Neural progenitor cell (in vitro differentiated cells): ENCODE results near the gene ITCH. TPM values are rescaled to one million over a fixed set of nuclear protein-coding genes. Genes with fewer than 3 reads are reported as not detected.

Experiments used
- DNase-seq: peaks from one replicate; pipeline ENCODE4 v3.0.0-alpha.2; 2016; ENCODE audit warnings: low spot score
- H2AFZ ChIP-seq: fragments of 200-600 bp; sonication (generic); replicated peaks from 2 replicates; pipeline ENCODE4 v1.6.1; 2016; ENCODE audit warnings: antibody characterized with exemption
- H3F3A ChIP-seq: fragments of 200-600 bp; sonication (generic); 2 replicates; pipeline ENCODE4 v1.6.1; 2016; ENCODE audit warnings: antibody characterized with exemption, low read depth
- H3K27ac ChIP-seq: fragments of 200-600 bp; sonication (generic); 2 replicates; pipeline ENCODE4 v1.5.1; 2016; ENCODE audit warnings: mild to moderate bottlenecking
- H3K27me3 ChIP-seq: fragments of 200-600 bp; sonication (generic); 2 replicates; pipeline ENCODE4 v1.6.1; 2016; ENCODE audit warnings: mild to moderate bottlenecking, moderate library complexity
- H3K36me3 ChIP-seq: fragments of 200-600 bp; sonication (generic); 2 replicates; pipeline ENCODE4 v1.5.1; 2016
- H3K4me1 ChIP-seq: fragments of 200-600 bp; sonication (generic); 2 replicates; pipeline ENCODE4 v1.6.1; 2016; ENCODE audit warnings: mixed run types
- H3K4me2 ChIP-seq: fragments of 200-600 bp; sonication (generic); 2 replicates; pipeline ENCODE4 v1.6.1; 2016
- H3K4me3 ChIP-seq: fragments of 200-600 bp; sonication (generic); 2 replicates; pipeline ENCODE4 v1.5.1; 2016
- H3K79me2 ChIP-seq: fragments of 200-600 bp; sonication (generic); 2 replicates; pipeline ENCODE4 v1.6.1; 2016; ENCODE audit warnings: low read depth
- H3K9ac ChIP-seq: fragments of 200-600 bp; sonication (generic); 2 replicates; pipeline ENCODE4 v1.6.1; 2016
- H3K9me3 ChIP-seq: fragments of 200-600 bp; sonication (generic); 2 replicates; pipeline ENCODE4 v1.5.1; 2016; ENCODE audit warnings: low read depth
- H4K20me1 ChIP-seq: fragments of 200-600 bp; sonication (generic); 2 replicates; pipeline ENCODE4 v1.6.1; 2016; ENCODE audit warnings: low read depth
- H3K27ac Mint-ChIP-seq: 3 replicates; pipeline ENCODE4 v1.8.0; 2021; ENCODE audit warnings: mixed read lengths
- H3K27me3 Mint-ChIP-seq: 2 replicates; pipeline ENCODE4 v1.8.0; 2022; ENCODE audit warnings: low read depth, mild to moderate bottlenecking, inconsistent platforms, moderate library complexity, mixed read lengths; ENCODE audit not compliant: insufficient read depth
- H3K36me3 Mint-ChIP-seq: 3 replicates; pipeline ENCODE4 v1.8.0; 2021; ENCODE audit warnings: mixed read lengths
- H3K4me1 Mint-ChIP-seq: 3 replicates; pipeline ENCODE4 v1.8.0; 2021; ENCODE audit warnings: mixed read lengths
- H3K4me3 Mint-ChIP-seq: 3 replicates; pipeline ENCODE4 v1.8.0; 2021; ENCODE audit warnings: mild to moderate bottlenecking, moderate library complexity, mixed read lengths
- H3K9me3 Mint-ChIP-seq: 3 replicates; pipeline ENCODE4 v1.8.0; 2020; ENCODE audit warnings: mixed read lengths
- EZH2 ChIP-seq: fragments of 200-600 bp; sonication (generic); IDR thresholded peaks from 2 replicates; pipeline ENCODE4 v1.6.1; 2017; ENCODE audit warnings: antibody characterized with exemption, mild to moderate bottlenecking, moderate library complexity
- EZH2phosphoT487 ChIP-seq: fragments of 200-600 bp; sonication (generic); IDR thresholded peaks from 2 replicates; pipeline ENCODE4 v1.6.1; 2017; ENCODE audit warnings: antibody characterized with exemption
- total RNA-seq: library from RNA; depleted of rRNA; stranded (reverse); fragments of >200 nt; gene quantifications from 2 replicates; pipeline ENCODE4 v1.2.3, GENCODE V29; 2015; ENCODE audit warnings: low replicate concordance
- TF ChIP-seq, protein P1 (sequence below): fragments of 200-600 bp; sonication (generic); IDR thresholded peaks from 2 replicates; pipeline ENCODE4 v1.5.1; 2017; ENCODE audit warnings: antibody characterized with exemption, mild to moderate bottlenecking

ITCH gene
- total RNA-seq, 1 donor from 2014 or later: 55.2 TPM

DNA sequence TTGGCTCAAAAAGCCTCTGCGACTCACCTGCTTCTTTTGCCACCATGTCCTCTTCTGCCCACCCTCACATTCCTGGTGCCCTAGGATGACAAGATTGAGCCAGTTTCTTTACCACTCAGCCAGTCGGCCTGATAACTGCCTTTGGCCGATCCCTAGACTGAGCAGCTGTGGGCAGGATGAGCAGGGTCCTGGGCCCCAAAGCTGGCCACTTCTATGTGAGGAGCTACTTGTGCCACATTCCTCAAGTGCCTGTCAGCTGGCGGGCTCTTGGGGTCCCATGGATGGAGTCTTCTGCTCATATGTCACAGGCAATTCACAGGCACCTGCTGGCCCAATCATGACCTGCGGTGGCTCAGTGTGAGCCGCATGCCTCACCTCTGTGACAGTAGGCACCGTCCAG is 169.7 kb downstream of the ITCH start:
- H2AFZ ChIP-seq: no peak overlapping the region
- peaks cover 54% of the 10 kb centered on the region for H4K20me1 ChIP-seq
- H3K9ac ChIP-seq: no peak overlapping the region
- H3K27me3 Mint-ChIP-seq: peaks cover 2% of the 10 kb centered on the region
- H3K9me3 Mint-ChIP-seq: no peaks in the 10 kb centered on the region
- DNase-seq: no peak
- H3K27me3 ChIP-seq: no peaks in the 10 kb centered on the region
- TF ChIP-seq, protein P1, sequence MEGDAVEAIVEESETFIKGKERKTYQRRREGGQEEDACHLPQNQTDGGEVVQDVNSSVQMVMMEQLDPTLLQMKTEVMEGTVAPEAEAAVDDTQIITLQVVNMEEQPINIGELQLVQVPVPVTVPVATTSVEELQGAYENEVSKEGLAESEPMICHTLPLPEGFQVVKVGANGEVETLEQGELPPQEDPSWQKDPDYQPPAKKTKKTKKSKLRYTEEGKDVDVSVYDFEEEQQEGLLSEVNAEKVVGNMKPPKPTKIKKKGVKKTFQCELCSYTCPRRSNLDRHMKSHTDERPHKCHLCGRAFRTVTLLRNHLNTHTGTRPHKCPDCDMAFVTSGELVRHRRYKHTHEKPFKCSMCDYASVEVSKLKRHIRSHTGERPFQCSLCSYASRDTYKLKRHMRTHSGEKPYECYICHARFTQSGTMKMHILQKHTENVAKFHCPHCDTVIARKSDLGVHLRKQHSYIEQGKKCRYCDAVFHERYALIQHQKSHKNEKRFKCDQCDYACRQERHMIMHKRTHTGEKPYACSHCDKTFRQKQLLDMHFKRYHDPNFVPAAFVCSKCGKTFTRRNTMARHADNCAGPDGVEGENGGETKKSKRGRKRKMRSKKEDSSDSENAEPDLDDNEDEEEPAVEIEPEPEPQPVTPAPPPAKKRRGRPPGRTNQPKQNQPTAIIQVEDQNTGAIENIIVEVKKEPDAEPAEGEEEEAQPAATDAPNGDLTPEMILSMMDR: no peak
- no peak for TF ChIP-seq EZH2
- TF ChIP-seq EZH2phosphoT487: no peak
- H3K4me3 ChIP-seq: no peak overlapping the region
- H3K36me3 ChIP-seq: no peaks in the 10 kb centered on the region
- H3K4me2 ChIP-seq: no peak overlapping the region
- H3K27ac Mint-ChIP-seq: no peak overlapping the region
- H3K9me3 ChIP-seq: no peaks in the 10 kb centered on the region
- H3K36me3 Mint-ChIP-seq: peaks cover 38% of the 10 kb centered on the region
- H3K4me3 Mint-ChIP-seq: no peak overlapping the region
- no peak overlapping the region for H3K27ac ChIP-seq
- no peaks in the 10 kb centered on the region for H3F3A ChIP-seq
- no peaks in the 10 kb centered on the region for H3K4me1 ChIP-seq
- H3K79me2 ChIP-seq: peaks cover 4% of the 10 kb centered on the region
- H3K4me1 Mint-ChIP-seq: peaks cover 19% of the 10 kb centered on the region

DNA sequence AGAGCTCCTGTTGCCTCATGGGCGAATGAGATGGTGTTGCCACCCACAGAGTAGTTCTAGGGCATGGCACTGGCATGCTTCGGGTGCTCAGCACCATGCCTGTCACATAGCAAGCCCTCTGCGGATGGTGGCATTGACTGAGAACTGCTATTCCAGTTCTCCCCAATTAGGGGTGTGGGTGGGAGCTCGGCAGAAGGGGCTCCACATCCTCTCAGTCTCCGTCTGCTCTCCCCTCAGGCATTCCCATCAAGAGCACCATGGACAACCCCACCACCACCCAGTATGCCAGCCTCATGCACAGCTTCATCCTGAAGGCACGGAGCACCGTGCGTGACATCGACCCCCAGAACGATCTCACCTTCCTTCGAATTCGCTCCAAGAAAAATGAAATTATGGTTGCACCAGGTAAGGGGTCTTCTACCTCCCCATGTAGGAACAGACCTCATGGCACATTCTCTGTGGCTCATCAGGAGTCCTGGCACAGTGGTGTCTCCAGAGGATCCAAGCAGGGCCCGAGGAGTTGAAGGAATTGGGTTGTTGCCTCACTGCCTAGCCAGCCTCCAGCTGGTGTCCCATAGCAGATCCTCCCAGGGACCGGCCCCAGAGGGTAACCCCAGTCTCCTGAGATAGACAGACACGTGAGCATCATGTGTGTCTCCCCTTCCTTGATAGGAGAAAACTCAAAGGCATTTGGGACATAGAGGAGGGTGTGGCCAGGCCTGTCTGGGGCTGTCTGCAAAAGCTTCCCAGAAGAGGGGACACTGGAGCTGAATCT is 171.5 kb downstream of the ITCH start:
- Histone ChIP-seq H4K20me1 (peaks cover 57% of the 10 kb centered on the region), H3K27me3 (no peaks in the 10 kb centered on the region), H3K4me1 (no peaks in the 10 kb centered on the region), H3K4me2 (no peak overlapping the region), H3K79me2 (peaks cover 4% of the 10 kb centered on the region), H3K36me3 (no peaks in the 10 kb centered on the region), H3F3A (peaks cover 3% of the 10 kb centered on the region), H2AFZ (no peak overlapping the region), H3K27ac (no peak overlapping the region), H3K9ac (no peak overlapping the region), H3K9me3 (no peaks in the 10 kb centered on the region), H3K4me3 (no peak overlapping the region)
- Mint-ChIP-seq H3K36me3 (peaks cover 27% of the 10 kb centered on the region), H3K9me3 (no peaks in the 10 kb centered on the region), H3K4me3 (no peak overlapping the region), H3K4me1 (peaks cover 19% of the 10 kb centered on the region), H3K27ac (peak overlapping the region; percentile 69), H3K27me3 (peaks cover 2% of the 10 kb centered on the region)
- TF ChIP-seq, protein P1: no peak
- TF ChIP-seq EZH2phosphoT487 (no peak), EZH2 (no peak)
- no peak for DNase-seq

DNA sequence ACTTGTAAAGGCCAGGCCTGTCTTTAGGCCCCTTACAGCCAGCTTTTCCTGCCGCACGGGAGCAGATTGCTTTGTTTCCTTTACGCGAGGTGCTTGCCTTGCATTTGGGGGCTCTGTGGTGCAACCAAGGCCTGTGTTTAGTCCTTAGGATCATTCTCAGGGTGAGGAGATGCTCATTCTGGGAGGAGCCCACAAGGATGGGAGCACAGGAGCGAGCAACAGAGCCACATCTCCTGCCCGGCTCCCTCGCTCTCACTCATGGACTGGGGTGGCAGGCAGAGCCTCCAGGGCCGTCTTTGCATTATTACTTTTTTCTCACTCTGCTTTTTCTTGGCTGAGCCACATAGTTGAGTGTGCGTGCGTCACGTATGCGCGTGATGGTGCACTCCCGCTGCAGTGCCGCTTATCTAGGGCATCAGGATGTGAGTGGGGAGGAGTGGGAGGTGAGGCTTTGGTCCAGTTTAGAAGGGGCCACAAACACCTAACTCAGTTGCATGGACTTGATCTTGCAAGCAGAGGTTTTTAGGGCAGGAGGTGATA is 172.3 kb downstream of the ITCH start:
- H4K20me1 ChIP-seq: peaks cover 52% of the 10 kb centered on the region
- Mint-ChIP-seq H3K27me3 (peaks cover 2% of the 10 kb centered on the region), H3K9me3 (no peaks in the 10 kb centered on the region)

More for the DNA sequence above, 172.3 kb downstream of the ITCH start:
- H3K9ac ChIP-seq: no peak overlapping the region
- H3K27me3 ChIP-seq: no peaks in the 10 kb centered on the region
- H3K27ac ChIP-seq: no peak overlapping the region
- peaks cover 3% of the 10 kb centered on the region for H3F3A ChIP-seq
- no peak overlapping the region for H2AFZ ChIP-seq
- no peaks in the 10 kb centered on the region for H3K9me3 ChIP-seq
- H3K36me3 ChIP-seq: no peaks in the 10 kb centered on the region
- DNase-seq: no peak
- peaks cover 16% of the 10 kb centered on the region for H3K4me1 Mint-ChIP-seq
- TF ChIP-seq, protein P1: no peak
- no peak for TF ChIP-seq EZH2
- no peak for TF ChIP-seq EZH2phosphoT487
- H3K79me2 ChIP-seq: peaks cover 4% of the 10 kb centered on the region
- peaks cover 31% of the 10 kb centered on the region for H3K36me3 Mint-ChIP-seq
- no peak overlapping the region for H3K27ac Mint-ChIP-seq
- no peak overlapping the region for H3K4me3 Mint-ChIP-seq
- H3K4me3 ChIP-seq: no peak overlapping the region
- no peaks in the 10 kb centered on the region for H3K4me1 ChIP-seq
- H3K4me2 ChIP-seq: no peak overlapping the region
